H1 (cell line): Measurements from ENCODE around the gene MKRN2OS. TPM values are rescaled to one million over a fixed set of nuclear protein-coding genes. Genes with fewer than 3 reads are reported as not detected.

Experiments
- CTCF ChIA-PET: fragments of 300-600 bp; sonication (Branson Sonifier 250); formaldehyde crosslinking; loops from one replicate; lab custom pipeline; 2021; ENCODE audit not compliant: partially characterized antibody; lab: Charles Lee
- POLR2A ChIA-PET: fragments of 300-600 bp; sonication (Branson Sonifier 250); formaldehyde crosslinking; loops from one replicate; lab custom pipeline; 2021; ENCODE audit warnings: inconsistent platforms; ENCODE audit not compliant: partially characterized antibody; lab: Charles Lee
- DNase-seq, 2 experiments: peaks; one replicate each; pipeline versions ENCODE4 v3.0.0 to v3.0.0-alpha.2; 2010 to 2022; ENCODE audit warnings: low spot score in 2 of 2, low read depth in 1 of 2, mixed read lengths in 1 of 2
- FAIRE-seq: peaks from 2 replicates; lab custom pipeline; 2011; peaks lifted over from hg19 to GRCh38; lab: Jason Lieb, UNC
- H2AFZ ChIP-seq: 2 replicates; pipeline ENCODE4 v1.8.1; 2012; ENCODE audit warnings: low read length, inconsistent platforms
- H2AK5ac ChIP-seq: 2 replicates; pipeline ENCODE4 v1.6.1; 2013; ENCODE audit warnings: low read depth, low read length
- H2BK120ac ChIP-seq: replicated peaks from 2 replicates; pipeline ENCODE3; 2013; ENCODE audit warnings: low read depth, low read length, inconsistent platforms
- H2BK12ac ChIP-seq: 2 replicates; pipeline ENCODE4 v1.6.1; 2013; ENCODE audit warnings: low read depth, low read length
- H2BK15ac ChIP-seq: 2 replicates; pipeline ENCODE4 v1.6.1; 2013; ENCODE audit warnings: low read length
- H2BK20ac ChIP-seq: 2 replicates; pipeline ENCODE4 v1.6.1; 2013; ENCODE audit warnings: low read length
- H2BK5ac ChIP-seq: 2 replicates; pipeline ENCODE4 v1.6.1; 2013; ENCODE audit warnings: low read depth, low read length
- H3K14ac ChIP-seq: 2 replicates; pipeline ENCODE4 v1.6.1; 2013; ENCODE audit warnings: inconsistent platforms; ENCODE audit not compliant: insufficient read length
- H3K18ac ChIP-seq: 2 replicates; pipeline ENCODE4 v1.6.1; 2013; ENCODE audit warnings: low read length; ENCODE audit errors: extremely low read depth
- H3K23ac ChIP-seq: 2 replicates; pipeline ENCODE4 v1.6.1; 2013; ENCODE audit warnings: inconsistent platforms; ENCODE audit not compliant: insufficient read length
- H3K23me2 ChIP-seq: 2 replicates; pipeline ENCODE4 v1.6.1; 2013; ENCODE audit warnings: low read depth, low read length
- H3K27ac ChIP-seq: 2 replicates; pipeline ENCODE4 v1.6.1; 2011; ENCODE audit warnings: low read depth, low read length, inconsistent platforms
- H3K27me3 ChIP-seq, 4 experiments: replicated peaks in 1 of 4; 1 replicate in 1 of 4; 2 replicates in 3 of 4; pipeline versions ENCODE4 v1.6.1 to v1.8.1; 2011 to 2013; ENCODE audit warnings: low read length in 3 of 4, mild to moderate bottlenecking in 3 of 4, inconsistent platforms in 2 of 4, mixed read lengths in 2 of 4, moderate library complexity in 1 of 4; ENCODE audit not compliant: control insufficient read depth in 3 of 4, insufficient read depth in 3 of 4; ENCODE audit errors: extremely low read depth in 1 of 4
- H3K36me3 ChIP-seq, 4 experiments: 2 replicates each; pipeline versions ENCODE4 v1.6.1 to v1.8.1; 2011 to 2013; ENCODE audit warnings: mild to moderate bottlenecking in 4 of 4, low read length in 3 of 4, moderate library complexity in 2 of 4, control low read depth in 1 of 4, inconsistent platforms in 1 of 4; ENCODE audit not compliant: insufficient read depth in 4 of 4, control insufficient read depth in 2 of 4
- H3K4ac ChIP-seq: replicated peaks from 2 replicates; pipeline ENCODE3; 2013; ENCODE audit warnings: low read length, low read depth, mixed read lengths, inconsistent platforms; ENCODE audit not compliant: insufficient read length
- H3K4me1 ChIP-seq, 4 experiments: replicated peaks in 1 of 4; 1 replicate in 1 of 4; 2 replicates in 3 of 4; pipeline versions ENCODE4 v1.6.1 to v1.8.1; 2011 to 2013; ENCODE audit warnings: low read length in 3 of 4, inconsistent platforms in 2 of 4, mixed read lengths in 1 of 4; ENCODE audit not compliant: insufficient read depth in 4 of 4, control insufficient read depth in 3 of 4
- H3K4me2 ChIP-seq, 2 experiments: 2 replicates each; pipeline versions ENCODE4 v1.6.1 to v1.8.1; 2011 to 2013; ENCODE audit warnings: low read depth in 2 of 2, low read length in 2 of 2, control low read depth in 1 of 2, inconsistent platforms in 1 of 2, mild to moderate bottlenecking in 1 of 2; ENCODE audit not compliant: insufficient read depth in 1 of 2
- H3K4me3 ChIP-seq, 4 experiments: fragments of 200-600, 300-600 bp in 1 of 4; sonication (generic), shearing (Covaris generic), sonication (Bioruptor Twin) in 1 of 4; 2 replicates each; pipeline versions ENCODE4 v1.5.1 to v1.8.1; 2011 to 2016; ENCODE audit warnings: low read length in 4 of 4, low read depth in 3 of 4, control low read depth in 2 of 4, inconsistent platforms in 2 of 4, mild to moderate bottlenecking in 2 of 4, mixed read lengths in 1 of 4, moderate library complexity in 1 of 4; ENCODE audit not compliant: insufficient read depth in 2 of 4; ENCODE audit errors: extremely low read depth in 1 of 4
- H3K56ac ChIP-seq: replicated peaks from 2 replicates; pipeline ENCODE3; 2013; ENCODE audit warnings: low read depth, mild to moderate bottlenecking, mixed read lengths, low read length, inconsistent platforms; ENCODE audit not compliant: insufficient read length
- H3K79me1 ChIP-seq: 2 replicates; pipeline ENCODE4 v1.6.1; 2013; ENCODE audit warnings: low read depth, low read length, control low read depth
- H3K79me2 ChIP-seq, 2 experiments: 2 replicates each; pipeline versions ENCODE4 v1.6.1 to v1.8.1; 2012 to 2013; ENCODE audit warnings: low read length in 2 of 2, mild to moderate bottlenecking in 2 of 2, inconsistent platforms in 1 of 2; ENCODE audit not compliant: insufficient read depth in 2 of 2, control insufficient read depth in 1 of 2
- H3K9ac ChIP-seq, 4 experiments: replicated peaks in 1 of 4; 1 replicate in 1 of 4; 2 replicates in 3 of 4; pipeline versions ENCODE4 v1.6.1 to v1.8.1; 2011 to 2013; ENCODE audit warnings: low read depth in 3 of 4, low read length in 3 of 4, control low read depth in 2 of 4, mild to moderate bottlenecking in 2 of 4, moderate library complexity in 2 of 4, inconsistent platforms in 1 of 4; ENCODE audit errors: extremely low read depth in 1 of 4
- H3K9me3 ChIP-seq, 2 experiments: 2 replicates each; pipeline versions ENCODE4 v1.6.1 to v1.8.1; 2012 to 2013; ENCODE audit warnings: mild to moderate bottlenecking in 2 of 2, moderate library complexity in 2 of 2, control low read depth in 1 of 2, inconsistent platforms in 1 of 2, low read depth in 1 of 2, low read length in 1 of 2, mixed read lengths in 1 of 2; ENCODE audit not compliant: insufficient read depth in 2 of 2
- H4K20me1 ChIP-seq, 2 experiments: replicated peaks in 1 of 2; 2 replicates each; pipeline versions ENCODE3 to v1.8.1; 2011 to 2013; ENCODE audit warnings: inconsistent platforms in 2 of 2, low read length in 2 of 2, mild to moderate bottlenecking in 1 of 2; ENCODE audit not compliant: insufficient read depth in 2 of 2, control insufficient read depth in 1 of 2
- H4K5ac ChIP-seq: 2 replicates; pipeline ENCODE4 v1.6.1; 2013; ENCODE audit warnings: low read length, low read depth, mixed read lengths, inconsistent platforms; ENCODE audit not compliant: insufficient read length
- H4K8ac ChIP-seq: 2 replicates; pipeline ENCODE4 v1.8.0; 2013; ENCODE audit warnings: mild to moderate bottlenecking, moderate library complexity, low read length, inconsistent platforms; ENCODE audit not compliant: insufficient read depth; ENCODE audit errors: extremely low read depth
- H4K91ac ChIP-seq: replicated peaks from 2 replicates; pipeline ENCODE3; 2013; ENCODE audit warnings: low read length, mixed read lengths, inconsistent platforms; ENCODE audit not compliant: insufficient read length
- ASH2L ChIP-seq: fragments of 200-600, 300-600 bp; sonication (generic); IDR thresholded peaks from one replicate; pipeline ENCODE4 v1.7.1; 2017; ENCODE audit warnings: low read length
- BCL11A ChIP-seq, 2 experiments: IDR thresholded peaks; one replicate each; pipeline ENCODE4 v1.6.1; 2011; ENCODE audit warnings: low read depth in 2 of 2, low read length in 2 of 2, mild to moderate bottlenecking in 2 of 2
- CHD1 ChIP-seq: IDR thresholded peaks from 2 replicates; pipeline ENCODE4 v1.6.1; 2012; ENCODE audit warnings: low read depth, low read length, improper control_type of control experiment
- GTF2F1 ChIP-seq: IDR thresholded peaks from 2 replicates; pipeline ENCODE4 v1.6.1; 2012; ENCODE audit warnings: low read depth, low read length, improper control_type of control experiment, borderline replicate concordance
- HDAC6 ChIP-seq: IDR thresholded peaks from one replicate; pipeline ENCODE4 v1.7.1; 2012; ENCODE audit warnings: low read depth, mild to moderate bottlenecking, inconsistent platforms, low read length, moderate library complexity
- SAP30 ChIP-seq: fragments of 300-600 bp; sonication (generic); IDR thresholded peaks from 2 replicates; pipeline ENCODE4 v1.7.1; 2012; ENCODE audit warnings: low read length, moderate library complexity, mild to moderate bottlenecking, inconsistent platforms; ENCODE audit not compliant: insufficient read depth, insufficient replicate concordance
- WGBS, 2 experiments: shearing (Covaris generic) in 1 of 2; methylation state at CpG; one replicate each; pipeline versions ENCODE4 v1.1.6 to v1.1.7; 2013 to 2015; ENCODE audit warnings: low lambda C conversion rate in 2 of 2, mixed read lengths in 2 of 2, inconsistent platforms in 1 of 2, low coverage in 1 of 2, missing lambda C conversion rate in 1 of 2; ENCODE audit not compliant: insufficient replicate concordance in 2 of 2, insufficient coverage in 1 of 2, insufficient read length in 1 of 2; ENCODE audit errors: extremely low coverage in 1 of 2, missing lambda C conversion rate in 1 of 2; 5-methylcytosine and 5-hydroxymethylcytosine counted together
- polyA plus RNA-seq, 7 experiments: library from polyadenylated mRNA; depleted of rRNA in 3 of 7; stranded (reverse) in 5 of 7; unstranded in 2 of 7; fragments of >200 nt in 5 of 7; fragments of 200-250 nt in 2 of 7; gene quantifications; 1 replicate in 5 of 7; 2 replicates in 1 of 7; 4 replicates in 1 of 7; pipeline versions ENCODE4 v1.2.1 to v1.2.3, GENCODE V29; 2011 to 2013; ENCODE audit warnings: missing spikeins in 2 of 7, mixed read lengths in 2 of 7
- total RNA-seq: library from RNA; stranded (reverse); fragmentation: NEBNext Ultra II Directional; extraction: Animal tissue kit (Norgen Biotek cat#: 25700); gene quantifications from 2 replicates; pipeline ENCODE4 v1.2.1, GENCODE V29; 2021
- TF ChIP-seq, protein P1 (sequence below): IDR thresholded peaks from 2 replicates; pipeline ENCODE4 v1.6.1; 2012; ENCODE audit warnings: low read length, inconsistent platforms
- TF ChIP-seq, protein P2 (sequence below): IDR thresholded peaks from 2 replicates; pipeline ENCODE4 v1.6.1; 2012; ENCODE audit warnings: inconsistent platforms
- TF ChIP-seq, protein P3 (sequence below): IDR thresholded peaks from 2 replicates; pipeline ENCODE4 v1.6.1; 2011; ENCODE audit warnings: low read depth, mild to moderate bottlenecking, low read length; ENCODE audit not compliant: insufficient read depth

The MKRN2OS gene
- total and polyA plus RNA-seq, 2 of the 8 experiments (the other 6 are each of a cell fraction or from before 2014, with no cell fraction given), result 0.15 to 0.41 TPM

DNA sequence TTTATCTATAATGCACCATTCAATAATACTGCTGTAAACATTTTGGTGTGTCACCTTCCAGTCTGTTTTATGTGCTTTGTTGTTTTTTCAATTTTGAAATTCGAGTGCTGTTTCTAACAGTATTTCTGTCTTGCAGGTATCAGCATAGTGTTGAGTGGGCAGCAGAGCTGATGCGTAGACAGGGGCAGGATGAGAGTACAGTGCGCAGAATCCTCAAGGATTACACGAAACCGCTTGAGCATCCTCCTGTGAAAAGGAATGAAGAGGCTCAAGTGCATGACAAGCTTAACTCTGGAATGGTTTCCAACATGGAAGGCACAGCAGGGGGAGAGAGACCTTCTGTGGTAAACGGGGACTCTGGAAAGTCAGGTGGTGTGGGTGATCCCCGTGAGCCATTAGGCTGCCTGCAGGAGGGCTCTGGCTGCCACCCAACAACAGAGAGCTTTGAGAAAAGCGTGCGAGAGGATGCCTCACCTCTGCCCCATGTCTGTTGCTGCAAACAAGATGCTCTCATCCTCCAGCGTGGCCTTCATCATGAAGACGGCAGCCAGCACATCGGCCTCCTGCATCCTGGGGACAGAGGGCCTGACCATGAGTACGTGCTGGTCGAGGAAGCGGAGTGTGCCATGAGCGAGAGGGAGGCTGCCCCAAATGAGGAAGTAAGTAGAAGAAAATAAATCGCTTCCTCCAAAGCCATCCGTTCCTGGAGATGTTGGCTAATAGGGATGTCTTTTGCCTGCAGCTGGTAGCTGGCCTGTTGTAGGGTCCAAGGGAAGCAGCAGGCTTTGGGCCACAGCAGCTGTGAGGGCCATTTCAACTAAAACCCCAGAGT lies 42.0 kb downstream of the MKRN2OS start:
- no peak overlapping the region for H3K18ac ChIP-seq
- H3K4me3 ChIP-seq, result no peak overlapping the region
- H2BK15ac ChIP-seq, result no peak overlapping the region
- DNase-seq, result no peak
- H2BK20ac ChIP-seq, result no peak overlapping the region
- H3K23me2 ChIP-seq, result no peaks in the 10 kb centered on the region
- no peak for FAIRE-seq
- no peak overlapping the region for H2BK5ac ChIP-seq
- H2BK120ac ChIP-seq, result no peak overlapping the region
- no peak overlapping the region for H2BK12ac ChIP-seq
- H2AFZ ChIP-seq, result no peak overlapping the region
- 95% methylated on average over 18 of the region's 18 CpGs; no CpG with 5 or more reads in 1 of the 2 experiments for WGBS, 2 experiments
- no peak overlapping the region for H3K56ac ChIP-seq
- H4K5ac ChIP-seq, result no peak overlapping the region
- H3K4me2 ChIP-seq, result no peak overlapping the region
- ChIA-PET POLR2A (interaction anchor here (0.6 to 1.3 kb wide), 3 partner anchors 11 to 85 kb away, joined by 3 read pairs; no protein-coding TSS in a partner anchor), CTCF (interaction anchor here (0.6 to 0.8 kb wide), 2 partner anchors 18 to 327 kb away, joined by 3 read pairs; no protein-coding TSS in a partner anchor)
- H2AK5ac ChIP-seq, result no peak overlapping the region
- H3K9me3 ChIP-seq, result no peaks in the 10 kb centered on the region
- no peak overlapping the region for H4K91ac ChIP-seq
- H4K20me1 ChIP-seq, result peaks cover 0 to 2% of the 10 kb centered on the region in 2 experiments
- peaks cover 11 to 72% (median 47%) of the 10 kb centered on the region in 4 experiments for H3K36me3 ChIP-seq
- no peaks in the 10 kb centered on the region for H3K79me2 ChIP-seq
- no peak overlapping the region for H3K9ac ChIP-seq
- no peak overlapping the region for H3K27ac ChIP-seq
- H3K79me1 ChIP-seq, result no peaks in the 10 kb centered on the region
- no peak overlapping the region for H4K8ac ChIP-seq
- no peak overlapping the region for H3K23ac ChIP-seq
- H3K4ac ChIP-seq, result no peak overlapping the region
- H3K14ac ChIP-seq, result no peak overlapping the region
- H3K4me1 ChIP-seq, result no peaks in the 10 kb centered on the region
- H3K27me3 ChIP-seq, result no peaks in the 10 kb centered on the region
- TF ChIP-seq HDAC6 (no peak), ASH2L (no peak), CHD1 (no peak), BCL11A (IDR thresholded peaks at IDR 0.05; ENCODE audit: low read depth in 2 of 2, low read length in 2 of 2) (no peak), GTF2F1 (no peak), SAP30 (no peak)
- TF ChIP-seq, protein P1, sequence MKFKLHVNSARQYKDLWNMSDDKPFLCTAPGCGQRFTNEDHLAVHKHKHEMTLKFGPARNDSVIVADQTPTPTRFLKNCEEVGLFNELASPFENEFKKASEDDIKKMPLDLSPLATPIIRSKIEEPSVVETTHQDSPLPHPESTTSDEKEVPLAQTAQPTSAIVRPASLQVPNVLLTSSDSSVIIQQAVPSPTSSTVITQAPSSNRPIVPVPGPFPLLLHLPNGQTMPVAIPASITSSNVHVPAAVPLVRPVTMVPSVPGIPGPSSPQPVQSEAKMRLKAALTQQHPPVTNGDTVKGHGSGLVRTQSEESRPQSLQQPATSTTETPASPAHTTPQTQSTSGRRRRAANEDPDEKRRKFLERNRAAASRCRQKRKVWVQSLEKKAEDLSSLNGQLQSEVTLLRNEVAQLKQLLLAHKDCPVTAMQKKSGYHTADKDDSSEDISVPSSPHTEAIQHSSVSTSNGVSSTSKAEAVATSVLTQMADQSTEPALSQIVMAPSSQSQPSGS, result no peak
- TF ChIP-seq, protein P2, sequence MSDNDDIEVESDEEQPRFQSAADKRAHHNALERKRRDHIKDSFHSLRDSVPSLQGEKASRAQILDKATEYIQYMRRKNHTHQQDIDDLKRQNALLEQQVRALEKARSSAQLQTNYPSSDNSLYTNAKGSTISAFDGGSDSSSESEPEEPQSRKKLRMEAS, result no peak
- TF ChIP-seq, protein P3, sequence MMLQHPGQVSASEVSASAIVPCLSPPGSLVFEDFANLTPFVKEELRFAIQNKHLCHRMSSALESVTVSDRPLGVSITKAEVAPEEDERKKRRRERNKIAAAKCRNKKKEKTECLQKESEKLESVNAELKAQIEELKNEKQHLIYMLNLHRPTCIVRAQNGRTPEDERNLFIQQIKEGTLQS, result no peak
